Pulmonary artery endothelial cell (primary cell): Measurements from ENCODE around the gene SLC38A7. TPM values are rescaled to one million over a fixed set of nuclear protein-coding genes. Genes with fewer than 3 reads are reported as not detected.
"Not testable (repeated sequence)": the region's sequence is repeated elsewhere in the genome, so short reads cannot be mapped to it uniquely, and the experiment has no call there.

Experiments
- DNase-seq: peaks from one replicate; pipeline ENCODE4 v3.0.0-alpha.2; 2011; ENCODE audit warnings: low read depth, low spot score
- total RNA-seq: library from RNA; depleted of rRNA; stranded (reverse); fragments of >200 nt; gene quantifications from 2 replicates; pipeline ENCODE4 v1.2.3, GENCODE V29; 2014

The SLC38A7 gene
- total RNA-seq, 1 donor from 2014 or later = 25.1 TPM

GRCh38 chr16:58637021-58637420, 47.5 kb downstream of the SLC38A7 start:
- not testable (repeated sequence) for DNase-seq

GRCh38 chr16:58636466-58636865, 48.1 kb downstream of the SLC38A7 start:
- DNase-seq = no peak

DNA sequence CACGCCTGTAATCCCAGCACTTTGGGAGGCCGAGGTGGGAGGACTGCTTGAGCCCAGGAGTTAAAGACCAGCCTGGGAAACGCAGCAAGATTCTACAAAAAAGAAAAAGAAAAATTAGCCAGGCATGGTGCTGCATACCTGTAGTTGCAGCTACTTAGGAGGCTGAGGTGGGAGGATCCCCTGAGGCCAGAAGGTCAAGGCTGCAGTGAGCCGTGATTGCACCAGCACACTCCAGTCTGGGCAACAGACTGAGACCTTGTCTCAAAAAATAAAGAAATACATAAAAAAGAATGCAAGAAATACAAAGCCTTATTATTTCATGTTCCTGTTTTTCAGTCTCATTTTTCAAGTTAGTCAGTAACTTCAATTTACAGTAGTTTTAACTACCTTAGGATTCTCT, 49.1 kb downstream of the SLC38A7 start:
- DNase-seq = no peak

DNA sequence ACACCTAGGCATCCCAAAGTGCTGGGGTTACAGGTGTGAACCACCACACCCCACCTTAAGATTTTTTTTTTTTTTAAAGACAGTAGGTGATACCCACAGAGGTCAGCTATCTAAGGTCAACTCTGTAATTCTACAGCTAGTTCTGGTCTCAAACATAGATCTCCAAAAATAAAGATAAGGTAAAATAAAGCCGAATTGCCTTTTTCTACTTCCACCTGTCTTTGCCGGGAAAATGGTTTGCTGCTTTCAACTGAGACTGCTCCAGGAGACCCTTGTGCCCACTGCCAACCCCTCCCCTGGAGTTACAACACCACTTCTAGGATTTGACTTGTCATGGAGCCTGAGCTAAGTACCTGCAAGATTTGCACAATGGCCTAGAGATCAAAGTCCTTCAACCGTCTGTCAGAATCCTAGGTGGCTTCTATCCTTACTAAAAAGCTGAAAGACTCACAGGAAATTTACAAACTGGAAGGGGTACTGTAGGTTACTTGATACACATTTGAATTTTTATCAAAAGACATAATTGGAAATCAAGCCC, 50.2 kb downstream of the SLC38A7 start:
- no peak for DNase-seq

GRCh38 chr16:58629733-58630640, 54.6 kb downstream of the SLC38A7 start, which contains the start of gene CNOT1:
Gene CNOT1 (minus strand): TSS chr16:58629826. CDS start chr16:58599337, 30,489 bp downstream.
- DNase-seq = peak; percentile 99

GRCh38 chr16:58628845-58629732, 55.5 kb downstream of the SLC38A7 start:
- DNase-seq = no peak

DNA sequence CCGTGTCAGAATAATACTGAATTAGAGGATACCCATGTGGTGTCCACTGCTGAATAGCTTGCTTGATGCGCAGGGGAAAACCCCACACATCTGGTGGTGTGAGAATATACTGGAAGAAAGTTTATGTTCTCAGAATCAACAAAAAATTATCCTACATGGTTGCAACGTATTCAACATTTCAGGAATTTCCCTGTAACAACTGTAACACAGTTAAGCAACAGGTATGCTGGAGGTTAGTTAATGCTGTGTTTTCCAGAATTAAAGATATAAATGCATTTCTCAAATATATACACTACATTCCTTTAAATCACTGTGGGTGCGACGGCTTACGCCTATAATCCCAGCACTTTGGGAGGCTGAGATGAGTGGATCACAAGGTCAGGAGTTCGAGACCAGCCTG, 60.4 kb downstream of the SLC38A7 start:
- DNase-seq = no peak

DNA sequence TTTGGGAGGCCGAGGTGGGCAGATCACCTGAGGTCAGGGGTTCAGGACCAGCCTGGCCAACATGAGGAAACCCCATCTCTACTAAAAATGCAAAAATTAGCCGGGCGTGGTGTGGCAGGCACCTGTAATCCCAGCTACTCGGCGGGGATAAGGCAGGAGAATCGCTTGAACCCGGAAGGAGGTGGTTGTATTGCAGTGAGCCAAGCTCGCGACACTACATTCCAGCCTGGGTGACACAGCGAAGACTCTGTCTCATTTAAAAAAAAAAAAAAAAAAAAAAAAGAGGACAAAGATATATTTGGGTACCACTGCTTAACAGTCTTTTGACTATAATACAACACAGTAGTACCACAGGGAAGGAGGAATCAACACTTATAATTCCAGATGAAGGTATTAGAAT, 64.2 kb downstream of the SLC38A7 start:
- DNase-seq = no peak

GRCh38 chr16:58615280-58615679, 69.3 kb downstream of the SLC38A7 start:
- no peak for DNase-seq

Other genes with a start within 250 kb of the SLC38A7 start
- gene NDRG4, start 184.6 kb downstream of the SLC38A7 start, total RNA-seq = 38.3 and 87.1 TPM in 2 replicates
- 9.8 and 11.0 TPM in 2 replicates for gene SETD6, start 169.3 kb downstream of the SLC38A7 start, total RNA-seq
- 152 and 157 TPM in 2 replicates for gene CNOT1, start 54.9 kb downstream of the SLC38A7 start, total RNA-seq
- 81.7 and 89.5 TPM in 2 replicates for gene GOT2, start 49.5 kb upstream of the SLC38A7 start, total RNA-seq